SK-N-MC (cell line): ENCODE measurements around the gene DNAAF5.

Experiments used
- DNase-seq: peaks from one replicate; pipeline ENCODE4 v3.0.0-alpha.2; 2011; ENCODE audit warnings: low read depth, low spot score
- H3K27ac ChIP-seq: fragments of 200-600 bp; sonication (generic); 2 replicates; pipeline ENCODE4 v1.5.1; 2016; ENCODE audit warnings: mixed run types
- H3K36me3 ChIP-seq: fragments of 200-600 bp; sonication (generic); 2 replicates; pipeline ENCODE4 v1.6.1; 2017; ENCODE audit warnings: antibody characterized with exemption, low read length, mixed read lengths; ENCODE audit not compliant: insufficient read depth
- H3K4me3 ChIP-seq: fragments of 200-600 bp; sonication (generic); 2 replicates; pipeline ENCODE4 v1.5.1; 2016
- H3K9ac ChIP-seq: fragments of 200-600 bp; sonication (generic); 2 replicates; pipeline ENCODE4 v1.8.0; 2017; ENCODE audit warnings: mixed run types, mixed read lengths; ENCODE audit not compliant: insufficient read length
- H3K9me3 ChIP-seq: fragments of 200-600 bp; sonication (generic); 2 replicates; pipeline ENCODE4 v1.6.1; 2017; ENCODE audit warnings: low read depth, mild to moderate bottlenecking, antibody characterized with exemption, low read length, moderate library complexity, mixed read lengths
- EZH2 ChIP-seq: fragments of 200-600 bp; sonication (generic); IDR thresholded peaks from one replicate; pipeline ENCODE4 v1.6.1; 2017; ENCODE audit warnings: antibody characterized with exemption
- FOXP2 ChIP-seq: optimal IDR thresholded peaks from 2 replicates; pipeline ENCODE3; 2011; ENCODE audit warnings: mild to moderate bottlenecking, moderate library complexity; ENCODE audit not compliant: insufficient read depth; ENCODE audit errors: extremely low read length, control extremely low read depth
- POLR2AphosphoS5 ChIP-seq: IDR thresholded peaks from 2 replicates; pipeline ENCODE4 v1.6.1; 2012; ENCODE audit warnings: mild to moderate bottlenecking, low read depth, low read length, borderline replicate concordance

The DNAAF5 gene

DNA sequence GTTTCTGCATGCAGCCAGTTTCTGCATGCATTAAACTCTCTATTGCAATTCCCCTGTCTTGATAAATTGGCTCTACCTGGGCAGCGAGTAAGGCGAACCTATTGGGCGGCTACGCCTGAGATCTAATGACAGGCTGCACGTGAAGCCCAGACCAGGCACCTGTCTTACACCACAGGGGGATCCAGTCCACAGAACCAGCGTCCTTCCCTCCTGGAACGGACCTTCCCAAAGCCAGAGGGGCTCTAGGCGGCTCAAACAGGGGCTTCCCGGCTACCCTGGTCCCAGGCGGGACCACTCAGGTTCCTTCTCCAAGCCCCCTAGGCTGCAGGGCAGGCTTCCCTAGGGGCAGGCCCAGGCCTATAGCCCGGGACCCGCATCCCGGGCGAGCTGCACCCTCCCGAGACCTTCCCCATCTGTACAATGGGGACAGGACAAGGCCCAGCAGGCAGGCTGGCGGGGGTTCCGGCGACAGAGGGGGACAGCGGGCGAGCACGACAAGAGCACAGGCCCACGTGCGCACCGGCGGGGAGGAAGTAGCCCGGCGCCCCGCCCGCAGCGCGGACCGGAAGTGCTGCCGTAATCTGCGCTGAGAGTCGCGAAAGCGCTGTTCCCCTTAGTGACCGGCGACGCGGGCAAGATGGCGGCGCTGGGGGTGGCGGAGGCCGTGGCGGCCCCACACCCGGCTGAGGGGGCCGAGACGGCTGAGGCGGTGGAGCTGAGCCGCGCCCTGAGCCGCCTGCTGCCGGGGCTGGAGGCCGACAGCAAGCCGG, at the start of gene DNAAF5:
Gene DNAAF5, plus strand, starts transcription at position 616 of the 770 bp plus-strand sequence. Its CDS starts 22 bp downstream, at position 638.
- no peaks in the 10 kb centered on the region for H3K9me3 ChIP-seq
- H3K9ac ChIP-seq, result peak within 1 kb of the TSS; percentile 91
- peak; percentile 70 for TF ChIP-seq POLR2AphosphoS5
- TF ChIP-seq EZH2, result no peak
- peak; percentile 39 for TF ChIP-seq FOXP2
- peak within 1 kb of the TSS; percentile 75 for H3K27ac ChIP-seq
- peaks cover 25% of the 10 kb centered on the region for H3K36me3 ChIP-seq
- DNase-seq, result peak; percentile 8
- peak within 1 kb of the TSS; percentile 92 for H3K4me3 ChIP-seq

DNA sequence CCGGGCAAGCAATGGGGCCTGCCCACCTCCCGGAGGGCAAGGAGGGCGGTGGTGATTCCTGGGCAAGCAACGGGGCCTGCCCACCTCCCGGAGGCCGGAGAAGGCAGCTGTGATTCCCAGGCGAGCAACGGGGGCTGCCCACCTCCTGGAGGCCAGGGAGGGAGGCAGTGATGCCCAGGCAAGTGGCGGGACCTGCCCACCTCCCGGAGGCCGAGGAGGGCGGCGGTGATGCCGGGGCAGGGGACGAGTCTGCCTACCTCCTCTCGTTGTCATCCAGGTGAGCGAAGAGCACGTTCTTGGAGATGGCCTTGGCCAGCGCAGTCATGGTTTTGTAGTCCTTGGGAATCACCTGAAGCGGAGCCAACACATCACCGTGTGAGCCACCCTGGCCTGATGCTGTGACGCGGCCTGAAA, 49.5 kb upstream of the DNAAF5 start:
- Histone ChIP-seq H3K9ac (no peak overlapping the region), H3K36me3 (no peaks in the 10 kb centered on the region), H3K27ac (no peak overlapping the region), H3K4me3 (no peak overlapping the region), H3K9me3 (no peaks in the 10 kb centered on the region)
- DNase-seq, result no peak
- TF ChIP-seq POLR2AphosphoS5 (no peak), FOXP2 (no peak), EZH2 (no peak)

DNA sequence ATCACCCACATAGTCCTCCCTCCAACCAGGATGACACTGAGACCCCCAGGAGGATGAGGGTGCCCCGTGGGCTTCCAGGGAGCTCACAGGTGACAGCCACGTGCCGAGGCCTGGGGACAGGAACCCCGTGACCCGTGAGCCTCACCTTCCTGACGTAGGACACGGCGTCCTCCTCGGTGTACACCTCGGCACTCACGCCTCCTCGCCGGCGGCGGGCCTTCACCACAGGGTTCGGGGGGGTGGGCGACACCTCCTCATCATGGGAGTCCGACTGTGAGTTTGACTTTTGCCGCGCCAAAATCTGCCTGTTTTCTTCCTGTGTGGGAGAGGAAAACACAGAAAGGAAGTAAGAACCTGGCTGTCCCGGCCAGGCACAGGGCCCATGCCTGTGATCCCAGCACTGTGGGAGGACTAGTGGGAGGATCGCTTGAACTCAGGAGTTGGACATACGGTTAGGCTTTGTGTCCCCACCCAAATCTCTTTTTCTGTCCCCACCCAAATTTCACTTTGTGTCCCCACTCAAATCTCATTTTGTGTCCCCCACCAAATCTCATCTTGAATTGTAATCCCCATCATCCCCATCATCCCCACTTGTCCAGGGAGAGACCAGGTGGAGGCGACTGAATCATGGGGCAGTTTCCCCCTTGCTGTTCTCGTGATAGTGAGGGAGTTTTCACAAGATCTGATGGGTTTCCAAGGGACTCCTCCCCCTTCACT, 45.9 kb upstream of the DNAAF5 start:
- no peak overlapping the region for H3K9ac ChIP-seq
- no peak overlapping the region for H3K4me3 ChIP-seq
- TF ChIP-seq FOXP2, result no peak
- no peak overlapping the region for H3K27ac ChIP-seq
- no peaks in the 10 kb centered on the region for H3K9me3 ChIP-seq
- DNase-seq, result no peak
- no peaks in the 10 kb centered on the region for H3K36me3 ChIP-seq

DNA sequence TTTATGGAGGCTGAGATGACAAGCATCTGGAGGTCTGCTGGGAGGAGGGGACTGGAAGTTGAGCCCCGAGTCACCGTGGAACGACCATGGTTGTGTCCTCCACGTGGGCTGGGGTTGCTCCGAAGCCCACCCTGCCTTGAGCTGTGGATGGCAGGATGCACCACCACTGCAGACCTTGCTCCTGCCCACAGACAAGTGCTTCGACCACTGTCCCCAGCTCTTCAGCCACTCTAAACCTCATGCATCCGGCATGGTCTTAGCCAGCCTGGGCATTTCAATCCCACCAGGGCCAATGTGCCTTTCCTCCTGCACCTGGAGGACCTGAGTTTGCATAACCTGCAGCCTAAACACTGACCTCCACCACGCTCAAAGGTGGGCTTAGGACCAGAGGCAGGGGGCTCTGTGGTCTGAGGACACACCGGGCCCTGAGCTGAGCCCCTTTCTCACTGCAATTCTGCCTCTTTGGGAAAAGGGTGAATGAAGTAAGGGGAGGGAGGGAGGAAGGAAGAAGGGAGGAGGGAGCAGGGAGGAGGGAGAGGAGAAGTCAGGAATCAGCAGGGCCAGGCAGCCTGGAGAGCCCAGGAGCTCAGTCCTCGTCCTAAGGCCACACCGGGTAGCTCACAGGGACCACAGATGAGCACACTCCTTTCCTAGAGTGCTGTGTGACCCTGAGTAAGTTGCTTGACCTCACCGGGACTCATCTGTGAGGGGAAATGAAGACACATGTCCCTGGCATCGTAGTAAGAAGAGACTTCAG, 44.8 kb upstream of the DNAAF5 start:
- H3K9me3 ChIP-seq, result no peaks in the 10 kb centered on the region
- no peaks in the 10 kb centered on the region for H3K36me3 ChIP-seq
- no peak overlapping the region for H3K9ac ChIP-seq

DNA sequence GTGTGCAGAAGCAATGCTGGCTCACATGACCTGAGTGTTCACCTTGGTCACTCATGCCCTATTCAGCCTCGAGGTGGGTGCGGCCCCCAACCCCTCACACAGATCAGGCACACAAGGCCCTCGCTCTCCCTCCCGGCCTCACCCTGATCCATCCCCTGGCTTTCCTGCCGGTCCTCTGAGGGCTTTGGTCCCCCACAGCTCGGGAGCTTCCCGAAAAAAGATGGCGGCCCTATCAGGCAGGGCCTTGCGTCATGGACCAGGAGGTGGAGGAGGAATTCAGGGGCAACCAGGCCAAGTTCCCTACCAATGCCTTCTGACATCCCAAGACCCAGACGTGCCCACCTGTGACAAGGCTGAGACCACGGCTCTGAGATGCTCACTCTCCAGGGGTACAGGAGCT, 43.7 kb upstream of the DNAAF5 start:
- H3K4me3 ChIP-seq, result no peak overlapping the region
- no peak overlapping the region for H3K9ac ChIP-seq
- no peaks in the 10 kb centered on the region for H3K9me3 ChIP-seq
- no peak for TF ChIP-seq EZH2
- no peak for TF ChIP-seq FOXP2
- H3K36me3 ChIP-seq, result no peaks in the 10 kb centered on the region
- H3K27ac ChIP-seq, result no peak overlapping the region
- no peak for DNase-seq

More for the DNA sequence above, 44.8 kb upstream of the DNAAF5 start:
- TF ChIP-seq POLR2AphosphoS5 (no peak), FOXP2 (no peak), EZH2 (no peak)
- H3K27ac ChIP-seq, result no peak overlapping the region
- H3K4me3 ChIP-seq, result no peak overlapping the region
- no peak for DNase-seq

DNA sequence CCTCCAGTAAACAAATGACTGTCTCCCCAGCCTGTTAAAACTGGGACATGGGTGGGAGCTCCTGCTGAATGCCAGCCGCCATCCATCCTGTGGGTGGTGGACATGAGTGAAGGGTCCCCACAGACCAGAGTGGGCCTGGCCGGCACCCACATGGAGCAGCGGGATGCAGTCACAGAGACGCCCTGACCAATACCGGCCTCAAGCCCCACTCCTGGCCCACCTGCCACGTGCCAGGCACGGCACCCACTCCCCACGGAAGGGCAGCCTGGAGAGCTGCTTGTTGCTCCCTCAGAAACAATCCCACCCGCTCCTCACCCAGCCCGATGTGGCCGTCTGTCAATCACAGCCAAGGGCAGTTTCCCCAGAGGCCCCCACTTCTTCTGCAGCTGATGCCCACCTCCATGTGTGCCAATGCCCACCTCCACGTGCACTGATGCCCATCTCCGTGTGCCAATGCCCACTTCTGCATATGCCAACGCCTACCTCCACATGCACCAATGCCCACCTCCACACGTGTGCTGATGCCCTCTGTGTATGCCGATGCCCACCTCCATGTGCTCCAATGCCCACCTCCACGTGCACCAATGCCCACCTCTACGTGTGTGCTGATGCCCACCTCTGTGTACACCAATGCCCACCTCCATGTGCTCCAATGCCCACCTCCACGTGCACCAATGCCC, 42.8 kb upstream of the DNAAF5 start:
- Histone ChIP-seq H3K27ac (no peak overlapping the region), H3K36me3 (no peaks in the 10 kb centered on the region), H3K9ac (no peak overlapping the region), H3K9me3 (no peaks in the 10 kb centered on the region), H3K4me3 (no peak overlapping the region)
- DNase-seq, result no peak
- TF ChIP-seq EZH2 (no peak), POLR2AphosphoS5 (no peak), FOXP2 (no peak)

DNA sequence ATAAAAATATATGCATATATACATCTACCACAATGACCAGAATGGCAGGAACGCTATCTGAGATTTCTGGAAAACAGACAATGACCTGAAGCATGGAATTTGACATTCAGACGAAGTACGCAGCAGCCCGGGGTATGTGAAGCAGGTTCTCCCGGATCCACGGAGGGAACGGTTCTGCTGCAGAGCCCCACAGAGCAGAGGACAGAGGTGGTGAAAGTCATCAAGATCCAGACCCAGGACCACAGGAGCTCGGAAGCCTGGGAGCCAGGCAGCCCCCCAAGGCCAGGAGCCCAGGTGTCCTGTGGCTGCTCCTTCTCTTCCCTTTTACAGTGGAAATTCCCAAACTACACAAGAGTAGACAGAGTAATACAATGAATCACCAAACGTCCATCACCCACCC, 42.1 kb upstream of the DNAAF5 start:
- Histone ChIP-seq H3K9me3 (no peaks in the 10 kb centered on the region), H3K27ac (no peak overlapping the region), H3K9ac (no peak overlapping the region), H3K36me3 (no peaks in the 10 kb centered on the region), H3K4me3 (no peak overlapping the region)
- TF ChIP-seq FOXP2 (no peak), POLR2AphosphoS5 (no peak), EZH2 (no peak)
- DNase-seq, result no peak

DNA sequence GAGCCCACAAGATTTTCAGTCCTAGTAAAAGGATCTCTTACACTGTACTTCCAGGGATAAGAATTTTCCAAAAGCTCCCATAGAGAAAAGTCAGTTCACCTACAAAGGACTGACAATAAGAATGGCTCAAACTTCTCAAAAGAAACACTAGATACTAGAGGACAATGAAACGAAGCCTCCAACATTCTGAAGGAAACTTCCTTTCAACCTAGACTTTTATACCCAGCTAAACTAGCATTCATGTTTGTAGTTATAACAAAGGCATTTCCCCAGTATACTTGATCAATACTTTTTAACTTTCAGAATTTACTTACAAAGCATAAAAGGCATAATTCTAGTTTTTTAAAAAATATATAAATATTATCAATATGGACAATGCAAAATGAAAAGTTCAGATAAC, 41.0 kb upstream of the DNAAF5 start:
- TF ChIP-seq POLR2AphosphoS5 (no peak), FOXP2 (no peak), EZH2 (no peak)
- Histone ChIP-seq H3K4me3 (no peak overlapping the region), H3K36me3 (no peaks in the 10 kb centered on the region), H3K9ac (no peak overlapping the region), H3K9me3 (no peaks in the 10 kb centered on the region), H3K27ac (no peak overlapping the region)
- DNase-seq, result no peak
